SU-DHL-6 (cell line): ENCODE data around the gene ATG16L1.

Experiments
- H2AFZ ChIP-seq: fragments of 200-600 bp; sonication (generic); 2 replicates; pipeline ENCODE4 v1.6.1; 2014; ENCODE audit warnings: low read depth, mild to moderate bottlenecking, moderate library complexity, mixed read lengths, antibody characterized with exemption, low read length; ENCODE audit not compliant: severe bottlenecking
- H3F3A ChIP-seq: fragments of 200-600 bp; shearing (Covaris generic); 2 replicates; pipeline ENCODE4 v1.6.0; 2016; ENCODE audit warnings: antibody characterized with exemption, mild to moderate bottlenecking; ENCODE audit not compliant: insufficient read depth
- H3K27ac ChIP-seq: fragments of 200-600 bp; sonication (generic); 2 replicates; pipeline ENCODE4 v1.5.1; 2016; ENCODE audit warnings: low read depth, mild to moderate bottlenecking, low read length, moderate library complexity, mixed read lengths
- H3K27me3 ChIP-seq: fragments of 200-600 bp; sonication (generic), shearing (Covaris generic); 2 replicates; pipeline ENCODE4 v1.6.0; 2014; ENCODE audit warnings: mild to moderate bottlenecking, low read length
- H3K36me3 ChIP-seq: fragments of 200-600 bp; sonication (generic); 2 replicates; pipeline ENCODE4 v1.6.1; 2014; ENCODE audit warnings: mild to moderate bottlenecking, low read length, mixed read lengths
- H3K4me2 ChIP-seq: fragments of 300-600, 200-600 bp; shearing (Covaris generic), sonication (generic); 2 replicates; pipeline ENCODE4 v1.6.0; 2014; ENCODE audit warnings: low read length, low read depth, mild to moderate bottlenecking; ENCODE audit not compliant: poor library complexity, severe bottlenecking
- H3K4me3 ChIP-seq: fragments of 200-600 bp; sonication (generic); 2 replicates; pipeline ENCODE4 v1.5.1; 2014; ENCODE audit warnings: antibody characterized with exemption, low read length, mild to moderate bottlenecking, mixed read lengths; ENCODE audit not compliant: insufficient read depth, poor library complexity, severe bottlenecking
- H3K79me2 ChIP-seq: fragments of 200-600 bp; sonication (generic); 2 replicates; pipeline ENCODE4 v1.6.1; 2014; ENCODE audit warnings: mild to moderate bottlenecking, low read length, moderate library complexity; ENCODE audit not compliant: insufficient read depth
- H3K9ac ChIP-seq: fragments of 200-600 bp; sonication (generic); 2 replicates; pipeline ENCODE4 v1.7.0; 2014; ENCODE audit warnings: mild to moderate bottlenecking, low read length
- H3K9me2 ChIP-seq: fragments of 200-600 bp; sonication (generic); replicated peaks from 2 replicates; pipeline ENCODE4 v1.6.1; 2014; ENCODE audit warnings: low read length; ENCODE audit not compliant: insufficient read depth
- H3K9me3 ChIP-seq: fragments of 200-600 bp; sonication (generic); 2 replicates; pipeline ENCODE4 v1.6.1; 2014; ENCODE audit warnings: low read length, mixed read lengths; ENCODE audit not compliant: insufficient read depth
- H4K20me1 ChIP-seq: fragments of 200-600 bp; sonication (generic); 2 replicates; pipeline ENCODE4 v1.6.1; 2014; ENCODE audit warnings: low read depth, mild to moderate bottlenecking, antibody characterized with exemption, low read length, moderate library complexity, mixed read lengths
- CTCF ChIP-seq: fragments of 200-600 bp; sonication (generic); IDR thresholded peaks from one replicate; pipeline ENCODE4 v1.5.1; 2017; ENCODE audit warnings: antibody characterized with exemption, mild to moderate bottlenecking, low read length, moderate library complexity; ENCODE audit not compliant: insufficient read depth, poor library complexity, severe bottlenecking
- EZH2phosphoT487 ChIP-seq: fragments of 200-600 bp; sonication (generic), shearing (Covaris generic); conservative IDR thresholded peaks from 2 replicates; pipeline ENCODE4 v1.6.1; 2018; ENCODE audit warnings: mild to moderate bottlenecking, antibody characterized with exemption, low read length, moderate library complexity, mixed read lengths

The ATG16L1 gene

GRCh38 chr2:233204286-233204936 lies 47.1 kb upstream of the ATG16L1 start:
- Histone ChIP-seq H3K79me2 (no peaks in the 10 kb centered on the region), H3K9me2 (no peaks in the 10 kb centered on the region), H3K9me3 (no peaks in the 10 kb centered on the region), H3K4me2 (no peak overlapping the region), H4K20me1 (no peaks in the 10 kb centered on the region), H3F3A (no peaks in the 10 kb centered on the region), H2AFZ (no peak overlapping the region), H3K36me3 (no peaks in the 10 kb centered on the region), H3K27me3 (no peaks in the 10 kb centered on the region), H3K27ac (no peak overlapping the region), H3K9ac (no peak overlapping the region), H3K4me3 (no peak overlapping the region)
- TF ChIP-seq EZH2phosphoT487 (no peak), CTCF (no peak)

GRCh38 chr2:233208382-233209116 lies 42.9 kb upstream of the ATG16L1 start:
- TF ChIP-seq EZH2phosphoT487 (no peak), CTCF (no peak)
- H3K27ac ChIP-seq = no peak overlapping the region
- H3K9me3 ChIP-seq = no peaks in the 10 kb centered on the region
- H3K9ac ChIP-seq = no peak overlapping the region
- no peaks in the 10 kb centered on the region for H4K20me1 ChIP-seq
- H3K4me3 ChIP-seq = no peak overlapping the region
- H3F3A ChIP-seq = no peaks in the 10 kb centered on the region
- H3K79me2 ChIP-seq = no peaks in the 10 kb centered on the region
- no peak overlapping the region for H2AFZ ChIP-seq
- H3K27me3 ChIP-seq = no peaks in the 10 kb centered on the region
- no peak overlapping the region for H3K4me2 ChIP-seq
- H3K36me3 ChIP-seq = no peaks in the 10 kb centered on the region
- H3K9me2 ChIP-seq = no peaks in the 10 kb centered on the region

- TF ChIP-seq EZH2phosphoT487 = no peak
- TF ChIP-seq CTCF = no peak
- no peak overlapping the region for H2AFZ ChIP-seq
- no peaks in the 10 kb centered on the region for H3K36me3 ChIP-seq
- H3K9me2 ChIP-seq = no peaks in the 10 kb centered on the region
- no peaks in the 10 kb centered on the region for H3K9me3 ChIP-seq
- no peaks in the 10 kb centered on the region for H4K20me1 ChIP-seq
- H3K4me3 ChIP-seq = no peak overlapping the region
- H3K27ac ChIP-seq = no peak overlapping the region
- H3F3A ChIP-seq = no peaks in the 10 kb centered on the region
- no peak overlapping the region for H3K9ac ChIP-seq
- no peaks in the 10 kb centered on the region for H3K79me2 ChIP-seq
- no peaks in the 10 kb centered on the region for H3K27me3 ChIP-seq
- H3K4me2 ChIP-seq = no peak overlapping the region
These were observed 42.3 kb upstream of the ATG16L1 start for GRCh38 chr2:233209117-233209532.
